HCT116 (cell line): ENCODE data around the gene NDUFAF4. TPM values are rescaled to one million over a fixed set of nuclear protein-coding genes. Genes with fewer than 3 reads are reported as not detected.

Experiments used
- ATAC-seq: fragments of 200-7000 bp; cut with Tn5 transposase; 2 replicates; pipeline ENCODE4 v1.9.1; 2020; ENCODE audit warnings: mild to moderate bottlenecking, moderate library complexity
- BruUV-seq: library from RNA; stranded (reverse); fragments of 400-500 nt; replicated peaks from 2 replicates; lab custom pipeline; 2021; lab: Mats Ljungman, UMichigan
- CTCF ChIA-PET: fragments of 300-600 bp; sonication (Branson Sonifier 250); formaldehyde crosslinking; loops from one replicate; lab custom pipeline; 2021; ENCODE audit warnings: antibody characterized with exemption; lab: Charles Lee
- POLR2A ChIA-PET: fragments of 300-600, 350-600 bp; sonication (Branson Sonifier 250); formaldehyde crosslinking; loops from one replicate; lab custom pipeline; 2021; ENCODE audit warnings: antibody characterized with exemption; lab: Charles Lee
- RAD21 ChIA-PET, 2 experiments: fragments of 300-600 bp; sonication (Branson Sonifier 250); formaldehyde crosslinking; loops; one replicate each; lab custom pipeline; 2023; ENCODE audit warnings: low total read pairs in 2 of 2; ENCODE audit not compliant: uncharacterized antibody in 2 of 2, unreplicated experiment in 2 of 2, low non-redundant PET in 1 of 2; lab: Charles Lee
- DNase-seq: peaks from one replicate; pipeline ENCODE4 v3.0.0-alpha.2; 2010; ENCODE audit warnings: low read depth, low spot score
- H2AFZ ChIP-seq: fragments of 200-600 bp; shearing (Covaris generic), sonication (generic); 2 replicates; pipeline ENCODE4 v1.6.1; 2017; ENCODE audit warnings: low read depth, mixed run types, mixed read lengths, antibody characterized with exemption, low read length; ENCODE audit not compliant: poor library complexity, severe bottlenecking
- H3K27ac ChIP-seq: 2 replicates; pipeline ENCODE4 v1.5.1; 2012; ENCODE audit warnings: low read depth, low read length
- H3K27me3 ChIP-seq: fragments of 200-600 bp; sonication (generic); 2 replicates; pipeline ENCODE4 v1.6.1; 2016; ENCODE audit warnings: mixed run types, low read length, mixed read lengths; ENCODE audit not compliant: insufficient read depth
- H3K36me3 ChIP-seq, 2 experiments: fragments of 200-500 bp in 1 of 2; fragments of 200-600 bp in 1 of 2; sonication (Bioruptor generic) in 1 of 2; sonication (generic) in 1 of 2; 2 replicates each; pipeline versions ENCODE4 v1.5.1 to v1.6.1; 2014 to 2016; ENCODE audit warnings: low read length in 2 of 2, inconsistent platforms in 1 of 2, mixed read lengths in 1 of 2, mixed run types in 1 of 2; ENCODE audit not compliant: insufficient read depth in 2 of 2, control insufficient read depth in 1 of 2
- H3K4me1 ChIP-seq, 2 experiments: fragments of 200-600 bp in 1 of 2; sonication (generic) in 1 of 2; 2 replicates each; pipeline versions ENCODE4 v1.5.1 to v1.6.1; 2012 to 2017; ENCODE audit warnings: low read length in 2 of 2, inconsistent platforms in 1 of 2, mild to moderate bottlenecking in 1 of 2, mixed read lengths in 1 of 2, mixed run types in 1 of 2, moderate library complexity in 1 of 2; ENCODE audit not compliant: insufficient read depth in 2 of 2, control insufficient read depth in 1 of 2
- H3K4me2 ChIP-seq: fragments of 200-600 bp; sonication (generic); 2 replicates; pipeline ENCODE4 v1.6.1; 2017; ENCODE audit warnings: mixed run types, low read length, mixed read lengths
- H3K4me3 ChIP-seq, 2 experiments: fragments of 200-600 bp in 1 of 2; sonication (generic) in 1 of 2; replicated peaks in 1 of 2; 2 replicates each; pipeline ENCODE4 v1.5.1; 2011 to 2016; ENCODE audit warnings: low read length in 2 of 2, control low read depth in 1 of 2, low read depth in 1 of 2, mild to moderate bottlenecking in 1 of 2, mixed read lengths in 1 of 2, mixed run types in 1 of 2
- H3K79me2 ChIP-seq: fragments of 200-600 bp; sonication (generic); 2 replicates; pipeline ENCODE4 v1.6.1; 2017; ENCODE audit warnings: mild to moderate bottlenecking, mixed run types, low read length, moderate library complexity, mixed read lengths; ENCODE audit not compliant: insufficient read depth
- H3K9ac ChIP-seq: fragments of 200-600 bp; sonication (generic); 2 replicates; pipeline ENCODE4 v1.6.1; 2016; ENCODE audit warnings: low read length, mixed read lengths
- H3K9me2 ChIP-seq: fragments of 200-600 bp; sonication (generic), shearing (Covaris generic); 2 replicates; pipeline ENCODE4 v1.6.1; 2017; ENCODE audit warnings: mixed run types, mild to moderate bottlenecking, moderate library complexity; ENCODE audit not compliant: insufficient read depth
- H3K9me3 ChIP-seq, 2 experiments: fragments of 200-500 bp in 1 of 2; fragments of 200-600 bp in 1 of 2; sonication (Bioruptor generic) in 1 of 2; sonication (generic) in 1 of 2; 2 replicates each; pipeline ENCODE4 v1.6.1; 2014 to 2017; ENCODE audit warnings: low read length in 2 of 2, mixed read lengths in 2 of 2, inconsistent platforms in 1 of 2, low read depth in 1 of 2, mild to moderate bottlenecking in 1 of 2, mixed run types in 1 of 2, moderate library complexity in 1 of 2; ENCODE audit not compliant: control insufficient read depth in 1 of 2, insufficient read depth in 1 of 2
- H4K20me1 ChIP-seq: fragments of 200-600 bp; sonication (generic), shearing (Covaris generic); 2 replicates; pipeline ENCODE4 v1.6.1; 2017; ENCODE audit warnings: mixed run types, mild to moderate bottlenecking, moderate library complexity; ENCODE audit not compliant: insufficient read depth
- CBX3 ChIP-seq: IDR thresholded peaks from 2 replicates; pipeline ENCODE4 v1.6.1; 2012; ENCODE audit warnings: low read depth
- CEBPB ChIP-seq: IDR thresholded peaks from 2 replicates; pipeline ENCODE4 v1.6.1; 2012; ENCODE audit warnings: low read depth
- EGR1 ChIP-seq: IDR thresholded peaks from 2 replicates; pipeline ENCODE4 v1.6.1; 2012; ENCODE audit warnings: low read depth
- ELF1 ChIP-seq: IDR thresholded peaks from 2 replicates; pipeline ENCODE4 v1.6.1; 2012; ENCODE audit warnings: low read depth, borderline replicate concordance
- EZH2 ChIP-seq: fragments of 200-600 bp; sonication (generic); IDR thresholded peaks from 2 replicates; pipeline ENCODE4 v1.6.1; 2017; ENCODE audit warnings: antibody characterized with exemption, mixed run types
- EZH2phosphoT487 ChIP-seq: fragments of 200-600 bp; IDR thresholded peaks from 2 replicates; pipeline ENCODE4 v1.6.1; 2018; ENCODE audit warnings: antibody characterized with exemption, borderline replicate concordance
- FOSL1 ChIP-seq: IDR thresholded peaks from 2 replicates; pipeline ENCODE4 v1.6.1; 2012; ENCODE audit warnings: low read depth
- JUND ChIP-seq: IDR thresholded peaks from 2 replicates; pipeline ENCODE4 v1.6.1; 2012
- POLR2A ChIP-seq: IDR thresholded peaks from 2 replicates; pipeline ENCODE4 v1.7.0; 2011; ENCODE audit warnings: borderline replicate concordance; ENCODE audit not compliant: insufficient read depth, insufficient read length; ENCODE audit errors: extremely low read depth
- POLR2AphosphoS5 ChIP-seq: IDR thresholded peaks from 2 replicates; pipeline ENCODE4 v1.6.1; 2011; ENCODE audit warnings: mild to moderate bottlenecking, low read depth, low read length, moderate library complexity
- RAD21 ChIP-seq: IDR thresholded peaks from 2 replicates; pipeline ENCODE4 v1.6.1; 2012; ENCODE audit warnings: low read depth, mild to moderate bottlenecking
- SP1 ChIP-seq: IDR thresholded peaks from 2 replicates; pipeline ENCODE4 v1.6.1; 2012; ENCODE audit warnings: low read depth
- TCF7L2 ChIP-seq: IDR thresholded peaks from 2 replicates; pipeline ENCODE4 v1.7.0; 2011; ENCODE audit warnings: borderline replicate concordance, inconsistent platforms; ENCODE audit not compliant: insufficient read depth, insufficient read length; ENCODE audit errors: extremely low read depth
- YY1 ChIP-seq: IDR thresholded peaks from 2 replicates; pipeline ENCODE4 v1.6.1; 2011; ENCODE audit warnings: low read length, low read depth, moderate library complexity, mild to moderate bottlenecking; ENCODE audit not compliant: insufficient replicate concordance; ENCODE audit errors: extremely low read depth
- ZFX ChIP-seq: fragments of 450-650 bp; IDR thresholded peaks from 2 replicates; pipeline ENCODE4 v1.6.1; 2017
- ZNF274 ChIP-seq: fragments of 200-500 bp; sonication (Bioruptor generic); IDR thresholded peaks from 2 replicates; pipeline ENCODE4 v1.6.1; 2014; ENCODE audit warnings: mild to moderate bottlenecking, low read depth, low read length, inconsistent platforms
- intact Hi-C: fragments of 100-400 bp; cut with micrococcal nuclease; formaldehyde crosslinking; loops from 2 replicates; pipeline ENCODE4 v1.10.0; 2022
- total RNA-seq: library from RNA; stranded (reverse); gene quantifications from one replicate; pipeline ENCODE4 v1.2.1, GENCODE V29; 2021; ENCODE audit not compliant: unreplicated experiment
- TF ChIP-seq, protein P1 (sequence below): IDR thresholded peaks from 2 replicates; pipeline ENCODE4 v1.6.1; 2012; ENCODE audit warnings: low read depth
- TF ChIP-seq, protein P2 (sequence below): IDR thresholded peaks from 2 replicates; pipeline ENCODE4 v1.6.1; 2011; ENCODE audit warnings: mild to moderate bottlenecking, low read length, moderate library complexity; ENCODE audit not compliant: insufficient replicate concordance; ENCODE audit errors: extremely low read depth

The NDUFAF4 gene
- total RNA-seq, 1 experiment from 2014 or later = 62.4 TPM

- ATAC-seq = no peak
- Histone ChIP-seq H3K27ac (no peak overlapping the region), H3K9me2 (no peaks in the 10 kb centered on the region), H3K4me1 (no peaks in the 10 kb centered on the region), H3K9me3 (no peaks in the 10 kb centered on the region), H4K20me1 (no peaks in the 10 kb centered on the region), H3K79me2 (no peaks in the 10 kb centered on the region), H3K9ac (no peak overlapping the region), H3K36me3 (no peaks in the 10 kb centered on the region)
- no peak for DNase-seq
- intact Hi-C loops = no loop called here
- POLR2A ChIA-PET = no interaction called here
- TF ChIP-seq ELF1 (no peak), ZFX (no peak), CBX3 (no peak), POLR2AphosphoS5 (no peak), SP1 (no peak), ZNF274 (no peak), RAD21 (no peak), EGR1 (no peak), YY1 (no peak), FOSL1 (no peak), JUND (no peak), EZH2phosphoT487 (no peak), CEBPB (no peak), EZH2 (no peak), POLR2A (no peak), TCF7L2 (no peak)
- TF ChIP-seq, protein P1, sequence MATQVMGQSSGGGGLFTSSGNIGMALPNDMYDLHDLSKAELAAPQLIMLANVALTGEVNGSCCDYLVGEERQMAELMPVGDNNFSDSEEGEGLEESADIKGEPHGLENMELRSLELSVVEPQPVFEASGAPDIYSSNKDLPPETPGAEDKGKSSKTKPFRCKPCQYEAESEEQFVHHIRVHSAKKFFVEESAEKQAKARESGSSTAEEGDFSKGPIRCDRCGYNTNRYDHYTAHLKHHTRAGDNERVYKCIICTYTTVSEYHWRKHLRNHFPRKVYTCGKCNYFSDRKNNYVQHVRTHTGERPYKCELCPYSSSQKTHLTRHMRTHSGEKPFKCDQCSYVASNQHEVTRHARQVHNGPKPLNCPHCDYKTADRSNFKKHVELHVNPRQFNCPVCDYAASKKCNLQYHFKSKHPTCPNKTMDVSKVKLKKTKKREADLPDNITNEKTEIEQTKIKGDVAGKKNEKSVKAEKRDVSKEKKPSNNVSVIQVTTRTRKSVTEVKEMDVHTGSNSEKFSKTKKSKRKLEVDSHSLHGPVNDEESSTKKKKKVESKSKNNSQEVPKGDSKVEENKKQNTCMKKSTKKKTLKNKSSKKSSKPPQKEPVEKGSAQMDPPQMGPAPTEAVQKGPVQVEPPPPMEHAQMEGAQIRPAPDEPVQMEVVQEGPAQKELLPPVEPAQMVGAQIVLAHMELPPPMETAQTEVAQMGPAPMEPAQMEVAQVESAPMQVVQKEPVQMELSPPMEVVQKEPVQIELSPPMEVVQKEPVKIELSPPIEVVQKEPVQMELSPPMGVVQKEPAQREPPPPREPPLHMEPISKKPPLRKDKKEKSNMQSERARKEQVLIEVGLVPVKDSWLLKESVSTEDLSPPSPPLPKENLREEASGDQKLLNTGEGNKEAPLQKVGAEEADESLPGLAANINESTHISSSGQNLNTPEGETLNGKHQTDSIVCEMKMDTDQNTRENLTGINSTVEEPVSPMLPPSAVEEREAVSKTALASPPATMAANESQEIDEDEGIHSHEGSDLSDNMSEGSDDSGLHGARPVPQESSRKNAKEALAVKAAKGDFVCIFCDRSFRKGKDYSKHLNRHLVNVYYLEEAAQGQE = no peak
- TF ChIP-seq, protein P2, sequence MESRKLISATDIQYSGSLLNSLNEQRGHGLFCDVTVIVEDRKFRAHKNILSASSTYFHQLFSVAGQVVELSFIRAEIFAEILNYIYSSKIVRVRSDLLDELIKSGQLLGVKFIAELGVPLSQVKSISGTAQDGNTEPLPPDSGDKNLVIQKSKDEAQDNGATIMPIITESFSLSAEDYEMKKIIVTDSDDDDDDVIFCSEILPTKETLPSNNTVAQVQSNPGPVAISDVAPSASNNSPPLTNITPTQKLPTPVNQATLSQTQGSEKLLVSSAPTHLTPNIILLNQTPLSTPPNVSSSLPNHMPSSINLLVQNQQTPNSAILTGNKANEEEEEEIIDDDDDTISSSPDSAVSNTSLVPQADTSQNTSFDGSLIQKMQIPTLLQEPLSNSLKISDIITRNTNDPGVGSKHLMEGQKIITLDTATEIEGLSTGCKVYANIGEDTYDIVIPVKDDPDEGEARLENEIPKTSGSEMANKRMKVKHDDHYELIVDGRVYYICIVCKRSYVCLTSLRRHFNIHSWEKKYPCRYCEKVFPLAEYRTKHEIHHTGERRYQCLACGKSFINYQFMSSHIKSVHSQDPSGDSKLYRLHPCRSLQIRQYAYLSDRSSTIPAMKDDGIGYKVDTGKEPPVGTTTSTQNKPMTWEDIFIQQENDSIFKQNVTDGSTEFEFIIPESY = no peak
- TF ChIP-seq, all 23 proteins: peak for 0
- RAD21 ChIA-PET = no interaction called here
- Histone ChIP-seq H2AFZ (no peak overlapping the region), H3K27me3 (no peaks in the 10 kb centered on the region), H3K4me2 (no peak overlapping the region), H3K4me3 (no peak overlapping the region)
- no TSS peak for BruUV-seq
- CTCF ChIA-PET = no interaction called here
Observed at GRCh38 chr6:96876886-96877545, 20.7 kb downstream of the NDUFAF4 start.
